MM.1S (cell line): ENCODE data around the gene MRPL30.
"Not testable (repeated sequence)": the region's sequence is repeated elsewhere in the genome, so short reads cannot be mapped to it uniquely, and the experiment has no call there.

ENCODE experiments used
- DNase-seq: peaks from one replicate; pipeline ENCODE4 v3.0.0-alpha.2; 2015
- H2AFZ ChIP-seq: fragments of 300-600 bp; sonication (generic); 2 replicates; pipeline ENCODE4 v1.6.0; 2016; ENCODE audit warnings: antibody characterized with exemption, low read length
- H3F3A ChIP-seq: fragments of 300-600 bp; sonication (generic); 2 replicates; pipeline ENCODE4 v1.6.1; 2016; ENCODE audit warnings: mild to moderate bottlenecking, antibody characterized with exemption, low read length, moderate library complexity, mixed read lengths; ENCODE audit not compliant: insufficient read depth
- H3K27ac ChIP-seq: fragments of 300-600 bp; sonication (generic); 2 replicates; pipeline ENCODE4 v1.5.1; 2016; ENCODE audit warnings: mild to moderate bottlenecking, low read length
- H3K27me3 ChIP-seq: fragments of 300-600 bp; sonication (generic); replicated peaks from 2 replicates; pipeline ENCODE4 v1.6.0; 2016; ENCODE audit warnings: low read length; ENCODE audit not compliant: insufficient read depth
- H3K36me3 ChIP-seq: fragments of 300-600 bp; sonication (generic); replicated peaks from 2 replicates; pipeline ENCODE4 v1.6.1; 2016; ENCODE audit warnings: mild to moderate bottlenecking, low read length, mixed read lengths; ENCODE audit not compliant: insufficient read depth
- H3K4me1 ChIP-seq: fragments of 300-600 bp; sonication (generic); 2 replicates; pipeline ENCODE4 v1.6.1; 2016; ENCODE audit warnings: low read length, mixed read lengths
- H3K4me2 ChIP-seq: fragments of 300-600 bp; sonication (generic); 2 replicates; pipeline ENCODE4 v1.6.0; 2016; ENCODE audit warnings: low read depth, low read length
- H3K4me3 ChIP-seq: fragments of 300-600 bp; sonication (generic); 2 replicates; pipeline ENCODE4 v1.5.1; 2016; ENCODE audit warnings: low read length, mixed read lengths
- H3K79me2 ChIP-seq: fragments of 300-600 bp; sonication (generic); 2 replicates; pipeline ENCODE4 v1.6.1; 2016; ENCODE audit warnings: mixed run types, low read length, mixed read lengths
- H3K9ac ChIP-seq: fragments of 300-600 bp; sonication (generic); 2 replicates; pipeline ENCODE4 v1.6.1; 2016; ENCODE audit warnings: low read length, mixed read lengths
- H3K9me2 ChIP-seq: fragments of 300-600 bp; sonication (generic); replicated peaks from 2 replicates; pipeline ENCODE4 v1.6.1; 2016; ENCODE audit warnings: mild to moderate bottlenecking, low read length, mixed read lengths; ENCODE audit not compliant: insufficient read depth
- H3K9me3 ChIP-seq: fragments of 300-600 bp; sonication (generic); replicated peaks from 2 replicates; pipeline ENCODE4 v1.6.1; 2016; ENCODE audit warnings: mild to moderate bottlenecking, low read length, mixed read lengths; ENCODE audit not compliant: insufficient read depth
- H4K20me1 ChIP-seq: fragments of 300-600 bp; sonication (generic); 2 replicates; pipeline ENCODE4 v1.6.1; 2016; ENCODE audit warnings: mild to moderate bottlenecking, low read length, moderate library complexity, mixed read lengths; ENCODE audit not compliant: insufficient read depth
- CTCF ChIP-seq: fragments of 300-600 bp; sonication (generic); IDR thresholded peaks from 2 replicates; pipeline ENCODE4 v1.5.1; 2016; ENCODE audit warnings: antibody characterized with exemption, low read length, mixed read lengths
- EZH2 ChIP-seq: fragments of 300-600 bp; sonication (generic); optimal IDR thresholded peaks from 2 replicates; pipeline ENCODE3; 2017; ENCODE audit warnings: low read depth, mild to moderate bottlenecking, antibody characterized with exemption, low read length, mixed read lengths
- EZH2phosphoT487 ChIP-seq: fragments of 300-600 bp; sonication (generic); IDR thresholded peaks from 2 replicates; pipeline ENCODE4 v1.6.1; 2018; ENCODE audit warnings: antibody characterized with exemption, low read length

MRPL30 gene

GRCh38 chr2:99205491-99205890 lies 24.5 kb downstream of the MRPL30 start:
- H3K27ac ChIP-seq: no peak overlapping the region
- H3F3A ChIP-seq: no peaks in the 10 kb centered on the region
- no peak for DNase-seq
- H3K4me2 ChIP-seq: no peak overlapping the region
- H3K4me1 ChIP-seq: no peaks in the 10 kb centered on the region
- TF ChIP-seq EZH2: no peak
- no peak for TF ChIP-seq EZH2phosphoT487
- TF ChIP-seq CTCF: no peak
- no peaks in the 10 kb centered on the region for H3K27me3 ChIP-seq
- no peak overlapping the region for H3K9ac ChIP-seq
- H2AFZ ChIP-seq: no peak overlapping the region
- no peaks in the 10 kb centered on the region for H4K20me1 ChIP-seq
- no peaks in the 10 kb centered on the region for H3K36me3 ChIP-seq
- no peak overlapping the region for H3K4me3 ChIP-seq
- no peaks in the 10 kb centered on the region for H3K9me3 ChIP-seq
- no peaks in the 10 kb centered on the region for H3K79me2 ChIP-seq
- no peaks in the 10 kb centered on the region for H3K9me2 ChIP-seq

GRCh38 chr2:99216096-99216495 lies 35.1 kb downstream of the MRPL30 start:
- H3F3A ChIP-seq: no peaks in the 10 kb centered on the region
- H3K27me3 ChIP-seq: no peaks in the 10 kb centered on the region
- H3K36me3 ChIP-seq: no peaks in the 10 kb centered on the region
- no peak overlapping the region for H3K4me2 ChIP-seq
- H3K4me1 ChIP-seq: no peaks in the 10 kb centered on the region
- no peaks in the 10 kb centered on the region for H3K9me3 ChIP-seq
- no peak for DNase-seq
- no peaks in the 10 kb centered on the region for H3K9me2 ChIP-seq
- H3K4me3 ChIP-seq: no peak overlapping the region
- no peak overlapping the region for H2AFZ ChIP-seq
- no peak for TF ChIP-seq EZH2phosphoT487
- no peak for TF ChIP-seq EZH2
- TF ChIP-seq CTCF: no peak
- no peaks in the 10 kb centered on the region for H4K20me1 ChIP-seq
- H3K9ac ChIP-seq: no peak overlapping the region
- no peaks in the 10 kb centered on the region for H3K79me2 ChIP-seq
- no peak overlapping the region for H3K27ac ChIP-seq

GRCh38 chr2:99217929-99218501 lies 37.0 kb downstream of the MRPL30 start:
- no peaks in the 10 kb centered on the region for H4K20me1 ChIP-seq
- no peak overlapping the region for H3K9ac ChIP-seq
- no peak for DNase-seq
- H3K27me3 ChIP-seq: no peaks in the 10 kb centered on the region
- H3K4me2 ChIP-seq: no peak overlapping the region
- H3F3A ChIP-seq: no peaks in the 10 kb centered on the region
- H3K27ac ChIP-seq: no peak overlapping the region
- no peak for TF ChIP-seq CTCF
- no peak for TF ChIP-seq EZH2phosphoT487
- no peak for TF ChIP-seq EZH2
- H2AFZ ChIP-seq: no peak overlapping the region
- no peaks in the 10 kb centered on the region for H3K9me3 ChIP-seq
- no peaks in the 10 kb centered on the region for H3K4me1 ChIP-seq
- H3K9me2 ChIP-seq: no peaks in the 10 kb centered on the region
- no peak overlapping the region for H3K4me3 ChIP-seq
- no peaks in the 10 kb centered on the region for H3K36me3 ChIP-seq
- H3K79me2 ChIP-seq: no peaks in the 10 kb centered on the region

- not testable (repeated sequence) for H3K4me3 ChIP-seq, H2AFZ ChIP-seq, H3K27ac ChIP-seq, H3K4me1 ChIP-seq, H3K9me3 ChIP-seq, H3F3A ChIP-seq, H3K9ac ChIP-seq, DNase-seq, H3K27me3 ChIP-seq, H3K9me2 ChIP-seq, H3K79me2 ChIP-seq, H3K4me2 ChIP-seq, H3K36me3 ChIP-seq, H4K20me1 ChIP-seq
Measured at GRCh38 chr2:99233177-99233576, 52.2 kb downstream of the MRPL30 start.
